Right lobe of liver (tissue), 6 donors: Measurements from ENCODE around the gene SLC25A23. TPM values are rescaled to one million over a fixed set of nuclear protein-coding genes. Genes with fewer than 3 reads are reported as not detected.
"Not testable (repeated sequence)": the region's sequence is repeated elsewhere in the genome, so short reads cannot be mapped to it uniquely, and the experiment has no call there.

ENCODE experiments used
- ATAC-seq, 4 donors: fragments of 200-7000 bp; cut with Tn5 transposase; one replicate each; pipeline ENCODE4 v1.9.1; 2020; ENCODE audit warnings: mild to moderate bottlenecking in 4 of 4, moderate library complexity in 4 of 4
- DNase-seq, 3 donors: peaks; one replicate each; pipeline ENCODE4 v3.0.0-alpha.2; 2020
- H3K27ac ChIP-seq, 3 donors: fragments of 200-600 bp; one replicate each; pipeline ENCODE4 v1.8.0; 2022
- H3K27me3 ChIP-seq, 2 donors: fragments of 200-600 bp; one replicate each; pipeline ENCODE4 v1.8.0; 2022
- H3K36me3 ChIP-seq, 4 donors: fragments of 200-600 bp; sonication (generic) in 1 of 4; one replicate each; pipeline versions ENCODE4 v1.5.1 to v1.8.0; 2017 to 2022; ENCODE audit warnings: control low read depth in 1 of 4
- H3K4me1 ChIP-seq, 4 donors: fragments of 200-600 bp; sonication (generic) in 1 of 4; one replicate each; pipeline versions ENCODE4 v1.5.1 to v1.8.0; 2017 to 2022; ENCODE audit warnings: control low read depth in 1 of 4
- H3K4me3 ChIP-seq, 3 donors: fragments of 200-600 bp; one replicate each; pipeline ENCODE4 v1.8.0; 2022
- H3K9me3 ChIP-seq, 4 donors: fragments of 200-600 bp; sonication (generic) in 1 of 4; one replicate each; pipeline versions ENCODE4 v1.5.1 to v1.8.0; 2017 to 2022; ENCODE audit warnings: control low read depth in 1 of 4
- CTCF ChIP-seq, 4 donors: fragments of 200-600 bp in 3 of 4; fragments of 450-650 bp in 1 of 4; IDR thresholded peaks; one replicate each; pipeline versions ENCODE4 v1.5.1 to v1.8.0; 2016 to 2022; ENCODE audit warnings: antibody characterized with exemption in 4 of 4, mild to moderate bottlenecking in 2 of 4
- POLR2A ChIP-seq: fragments of 450-650 bp; IDR thresholded peaks from one replicate; pipeline ENCODE4 v1.6.1; 2017; ENCODE audit warnings: antibody characterized with exemption, mild to moderate bottlenecking
- WGBS: methylation state at CpG from one replicate; pipeline ENCODE4 v1.1.6; 2018; ENCODE audit warnings: low coverage, low lambda C conversion rate; ENCODE audit not compliant: insufficient coverage; ENCODE audit errors: missing lambda C conversion rate; 5-methylcytosine and 5-hydroxymethylcytosine counted together
- intact Hi-C, 2 donors: fragments of 100-400 bp; cut with DNase I; formaldehyde crosslinking; loops; one replicate each; pipeline versions ENCODE4 v1.11.2 to v1.14.1; 2022
- long read RNA-seq: library from polyadenylated mRNA; unstranded; transcript quantifications from one replicate; pipeline ENCODE4 v2.0.0, GENCODE V29; 2019
- total RNA-seq, 6 experiments: library from RNA; depleted of rRNA in 2 of 6; stranded (reverse); fragments of >200 nt in 2 of 6; fragmentation: NEBNext Ultra II Directional in 3 of 6; extraction: Animal tissue kit (Norgen Biotek cat#: 25700) in 3 of 6; gene quantifications; one replicate each; pipeline versions ENCODE4 v1.1.0 to v1.2.4, GENCODE V29; 2016 to 2023
- donor health status: DM: no; HTN: yes; CAD: no.
- donor health status: DM: no; HTN: no; CAD: no.
- donor health status: DM: no; HTN: no; CAD: no.
- donor health status: DM: no; HTN: yes; CAD: no.
- donor health status: DM: no; HTN: yes; CAD: no.

Gene SLC25A23
- total RNA-seq: 10 to 100 TPM; 23.3 to 50.0 (median 30.0) TPM
- long read RNA-seq, partial matches to known transcripts: 0 of 3 reads
- long read RNA-seq, other reads (novel, unspliced or antisense): 3 of 3 reads

- H3K27me3 ChIP-seq: no peaks in the 10 kb centered on the region
- TF ChIP-seq CTCF (IDR thresholded peaks at IDR 0.05) (no peak), POLR2A (no peak)
- 0% methylated on average over 11 of the region's 70 CpGs for WGBS
- no peaks in the 10 kb centered on the region for H3K9me3 ChIP-seq
- peak within 1 kb of the TSS; percentile 69 to 91 (median 87) for H3K27ac ChIP-seq
- H3K4me3 ChIP-seq: peak within 1 kb of the TSS; percentile 66 to 83 (median 74)
- peak; percentile 73 to 83 (median 83) for DNase-seq
- H3K4me1 ChIP-seq: peaks cover 0 to 7% (median 0%) of the 10 kb centered on the region in 4 donors
- ATAC-seq: peak; percentile 63 to 70 (median 66)
- no peaks in the 10 kb centered on the region for H3K36me3 ChIP-seq
- intact Hi-C loops: no loop called here
These were observed at the start of gene SLC25A23 for GRCh38 chr19:6459262-6460098. SLC25A23 (minus strand) TSS chr19:6459792; CDS start chr19:6459628, 164 bp downstream.

- not testable (repeated sequence) for H3K27me3 ChIP-seq
These were observed 48.6 kb upstream of the SLC25A23 start for GRCh38 chr19:6508028-6508771.

GRCh38 chr19:6503407-6504201, 44.0 kb upstream of the SLC25A23 start:
- 90% methylated on average over 7 of the region's 9 CpGs for WGBS
- TF ChIP-seq POLR2A: no peak
- TF ChIP-seq CTCF (IDR thresholded peaks at IDR 0.05): no peak
- intact Hi-C loops: no loop called here
- ATAC-seq: no peak
- Histone ChIP-seq H3K4me1 (peaks cover 0 to 9% (median 0%) of the 10 kb centered on the region in 4 donors), H3K9me3 (no peaks in the 10 kb centered on the region), H3K27ac (no peak overlapping the region), H3K27me3 (peaks cover 0 to 11% of the 10 kb centered on the region in 2 donors), H3K4me3 (no peak overlapping the region), H3K36me3 (no peaks in the 10 kb centered on the region)
- DNase-seq: no peak

More at GRCh38 chr19:6508028-6508771, 48.6 kb upstream of the SLC25A23 start:
- 60% methylated on average over 6 of the region's 9 CpGs for WGBS
- H3K27ac ChIP-seq, intact Hi-C loops, H3K9me3 ChIP-seq, H3K4me3 ChIP-seq, H3K36me3 ChIP-seq, DNase-seq, H3K4me1 ChIP-seq: not testable (repeated sequence)
- peak in 1 of 4 donors; percentile 34 for ATAC-seq

- WGBS: 0% methylated on average over 10 of the region's 71 CpGs
- Histone ChIP-seq H3K27ac (no peak within 1 kb of the TSS), H3K9me3 (no peaks in the 10 kb centered on the region), H3K4me1 (peaks cover 0 to 9% (median 0%) of the 10 kb centered on the region in 4 donors), H3K36me3 (no peaks in the 10 kb centered on the region), H3K27me3 (peaks cover 0 to 11% of the 10 kb centered on the region in 2 donors), H3K4me3 (peak within 1 kb of the TSS; percentile 14 to 18 (median 16))
- peak; percentile 28 to 62 (median 39) for ATAC-seq
- intact Hi-C loops: no loop called here
- TF ChIP-seq POLR2A (no peak), CTCF (IDR thresholded peaks at IDR 0.05) (no peak)
- DNase-seq: no peak
These were observed 42.4 kb upstream of the SLC25A23 start, which contains the start of gene TUBB4A for GRCh38 chr19:6501740-6502648. TUBB4A (minus strand) TSS chr19:6502309; CDS start chr19:6502212, 97 bp downstream.
